CD4-positive, alpha-beta T cell treated with Interleukin-4 for 1 hour (primary cell): ENCODE data around the gene CECR2.

ENCODE experiments used
- DNase-seq, 2 donors: peaks; one replicate each; pipeline ENCODE4 v3.0.0-alpha.2; 2020 to 2022

CECR2 gene

DNA sequence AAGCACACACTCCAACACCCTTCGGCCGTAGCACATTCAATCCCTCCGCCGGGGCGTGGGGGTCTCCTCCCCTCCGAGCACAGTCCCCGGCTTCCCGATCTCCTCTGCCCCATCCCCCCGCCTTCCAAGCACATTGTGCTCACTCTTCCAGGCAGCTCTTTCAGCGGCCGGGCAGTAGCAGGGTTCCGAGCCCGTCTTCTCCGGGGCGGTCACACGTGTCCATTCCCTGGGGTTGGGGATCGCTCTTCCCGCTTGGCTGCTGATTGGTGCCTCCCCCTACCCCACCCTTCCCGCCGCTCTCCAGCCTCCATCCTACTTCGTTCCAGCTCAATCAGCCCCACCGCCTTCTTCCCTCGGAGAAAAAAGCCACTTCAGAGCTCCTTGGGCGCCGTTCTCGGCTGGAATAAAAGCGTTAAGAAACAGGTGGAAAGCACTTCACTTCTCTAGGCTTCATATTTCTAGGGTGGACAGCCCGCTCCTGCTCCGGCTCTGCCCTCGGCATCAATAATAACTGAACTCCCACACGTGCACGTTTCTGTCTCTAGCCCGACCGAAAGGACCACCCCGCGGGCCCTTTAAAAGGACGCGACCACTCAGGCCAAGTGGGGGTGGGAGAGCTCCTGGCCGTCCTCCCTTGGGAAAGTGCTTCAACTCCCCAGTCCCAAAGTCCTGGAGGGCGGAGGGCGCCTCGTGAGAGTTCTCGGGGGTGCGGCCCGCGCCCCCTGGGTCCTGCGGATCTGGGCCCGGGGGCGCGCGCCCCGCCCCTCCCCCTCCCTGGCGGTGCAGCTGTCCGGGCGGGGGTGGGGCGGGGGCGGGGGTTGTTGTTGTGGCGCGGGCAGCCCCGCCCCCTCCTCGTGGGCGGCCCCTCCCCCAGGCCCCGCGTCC lies 464 bp upstream of the CECR2 start:
- DNase-seq: no peak

DNA sequence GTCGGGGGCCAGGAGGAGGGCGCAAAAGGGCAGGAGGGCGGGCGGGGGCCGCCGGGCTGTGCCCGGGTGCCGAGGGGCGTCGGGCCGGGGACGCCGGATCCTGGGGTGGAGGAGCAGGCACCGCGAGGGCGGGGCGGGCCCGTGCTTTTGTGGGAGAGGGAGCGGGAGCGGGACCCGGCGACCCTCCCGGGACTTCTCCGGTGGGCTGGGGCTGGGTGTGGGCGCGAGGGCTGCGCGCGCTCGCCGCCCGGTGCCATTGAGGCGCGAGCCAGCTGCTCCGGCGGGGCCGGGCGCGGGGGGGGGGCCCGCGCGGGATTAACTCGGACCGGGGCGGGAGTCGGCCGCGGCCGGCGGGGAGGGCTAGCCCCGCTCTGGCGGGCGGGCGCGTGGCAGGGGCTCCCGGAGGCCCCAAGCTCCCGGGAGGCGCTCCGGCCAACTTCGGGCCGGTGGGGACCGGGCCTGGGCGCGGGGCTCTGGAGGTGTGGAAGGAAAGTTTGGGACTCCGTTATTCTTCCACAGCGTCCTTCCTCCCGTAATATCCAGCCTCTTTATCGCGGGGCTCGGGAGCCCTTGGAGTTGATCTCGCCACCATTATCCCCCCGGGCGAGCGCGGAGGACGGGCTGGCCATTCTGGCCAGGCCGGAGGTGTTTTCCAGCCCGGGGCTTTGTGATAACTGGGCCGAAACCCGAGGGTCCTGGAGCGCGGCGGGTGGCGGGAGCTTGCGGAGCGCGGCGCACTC lies 936 bp downstream of the CECR2 start:
- DNase-seq: no peak

DNA sequence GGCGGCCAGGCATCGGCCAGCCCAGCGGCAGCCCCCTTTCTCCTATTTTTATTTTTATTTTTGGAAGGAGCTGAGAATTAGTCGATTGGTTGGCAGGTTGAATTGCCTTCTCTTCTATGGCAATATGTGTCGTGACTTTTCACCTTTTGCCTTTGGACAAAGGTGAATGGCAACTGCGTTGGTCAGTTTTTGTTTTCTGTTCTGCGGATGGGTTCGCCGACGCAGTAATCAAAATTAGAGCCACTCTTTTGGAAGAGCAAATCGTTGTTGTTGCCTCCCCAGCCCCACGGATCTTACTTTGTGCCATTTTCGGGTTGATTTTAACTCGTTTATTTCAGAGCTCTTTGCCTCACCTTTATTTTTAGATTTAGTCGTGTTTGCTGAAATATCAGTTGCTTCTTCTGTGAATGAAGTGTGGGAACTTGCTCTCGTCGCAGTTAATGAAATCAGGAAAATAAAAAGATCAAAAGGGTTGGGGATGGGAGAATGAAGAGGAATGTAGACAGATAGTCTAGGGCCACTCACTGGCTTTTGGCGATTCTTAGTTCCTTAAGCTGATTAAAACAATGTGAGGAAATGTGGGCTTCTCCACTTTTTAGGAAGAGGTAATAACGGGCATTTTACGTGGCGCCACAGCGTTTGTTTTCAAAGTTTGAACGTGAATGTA lies 1.6 kb downstream of the CECR2 start:
- no peak for DNase-seq

DNA sequence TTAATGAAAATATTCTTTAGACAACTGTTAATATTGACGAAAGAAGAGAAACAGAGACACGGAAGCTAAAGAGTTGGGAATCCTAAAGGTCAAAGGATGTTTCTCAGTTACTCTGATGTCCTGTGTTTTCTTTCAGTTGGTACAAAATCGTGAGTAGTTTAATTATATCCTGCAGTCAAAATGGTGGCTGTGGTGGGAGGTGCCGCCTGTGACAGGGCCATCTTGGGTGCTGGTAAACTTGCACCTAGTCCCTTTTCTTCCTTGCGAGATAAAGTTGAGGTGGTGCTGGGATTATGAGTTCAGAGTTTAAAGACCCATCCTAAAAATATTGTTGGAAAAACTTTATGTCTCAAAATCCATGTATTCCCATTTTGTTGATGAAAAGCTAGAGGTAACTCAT lies 2.2 kb downstream of the CECR2 start:
- DNase-seq: no peak

GRCh38 chr22:17373855-17374254 lies 4.6 kb downstream of the CECR2 start:
- DNase-seq: no peak

DNA sequence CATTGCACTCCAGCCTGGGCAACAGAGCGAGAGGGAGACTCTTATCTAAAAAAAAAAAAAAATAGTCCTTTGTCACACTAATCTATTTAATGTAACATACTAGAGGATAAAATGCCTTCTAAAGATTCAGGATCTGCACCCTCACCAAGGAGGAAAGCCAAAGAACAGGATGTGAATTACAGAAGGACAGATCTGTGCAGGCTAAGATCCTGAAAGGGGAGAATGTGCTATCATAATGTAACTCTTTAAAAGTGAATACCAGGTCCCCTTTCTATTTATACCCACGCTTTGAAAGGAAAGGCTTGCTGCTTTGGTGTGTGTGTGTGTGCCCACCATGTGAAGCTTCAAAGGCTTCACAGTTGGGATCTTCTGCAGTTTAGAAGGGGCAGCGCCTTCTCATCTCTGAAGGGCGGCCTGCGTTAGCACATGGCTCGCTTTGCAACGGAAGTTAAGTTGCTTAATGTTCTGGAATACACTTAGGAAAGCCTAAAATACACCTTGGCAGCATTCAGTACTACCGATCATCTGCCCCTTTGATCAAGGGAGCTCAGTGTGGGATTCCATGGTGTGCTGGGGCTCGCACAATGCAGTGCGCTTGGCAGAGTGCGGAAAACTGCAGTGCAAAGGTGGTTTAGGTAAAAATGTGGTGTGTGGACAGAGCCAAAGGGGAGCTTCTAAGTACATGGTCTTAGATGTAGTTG lies 6.8 kb downstream of the CECR2 start:
- no peak for DNase-seq

DNA sequence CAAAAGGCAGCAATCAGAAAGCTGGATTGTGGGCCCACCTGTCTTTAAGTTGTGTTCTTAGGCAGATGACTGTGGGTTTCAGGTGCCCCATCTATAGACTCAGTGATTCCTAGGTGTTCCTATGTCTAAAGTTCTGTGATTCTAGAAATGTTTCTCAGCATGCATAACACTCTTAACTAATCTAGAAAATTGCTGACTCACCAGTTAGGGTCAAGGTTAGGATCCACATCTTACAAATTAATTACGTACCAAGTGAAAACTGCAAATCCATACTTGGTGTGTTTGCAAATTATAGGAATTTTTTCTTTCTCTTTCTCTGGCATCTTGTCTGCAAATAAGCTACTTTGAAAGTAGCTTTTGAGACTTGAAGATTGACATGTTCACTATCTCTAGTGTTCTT lies 7.7 kb downstream of the CECR2 start:
- DNase-seq: no peak

DNA sequence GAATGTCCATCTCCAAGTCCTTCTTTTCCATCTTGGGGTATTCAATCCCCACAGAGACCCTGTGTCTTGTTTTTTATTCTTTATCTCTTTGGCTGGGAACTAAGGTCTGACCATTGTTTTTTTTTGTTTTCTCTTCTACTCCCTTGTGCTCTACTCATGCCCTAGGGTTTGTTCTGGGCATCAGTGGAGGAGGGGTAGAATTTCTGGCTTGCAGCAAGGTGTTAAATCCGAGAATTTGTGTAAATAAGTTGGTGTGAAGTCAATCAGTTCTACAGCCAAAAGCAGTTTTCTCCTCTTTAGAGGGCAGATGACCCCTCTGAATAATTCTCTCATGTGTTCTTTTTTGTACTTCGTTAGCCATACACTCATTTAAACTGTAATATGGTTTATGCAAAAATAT lies 10.7 kb downstream of the CECR2 start:
- no peak for DNase-seq

DNA sequence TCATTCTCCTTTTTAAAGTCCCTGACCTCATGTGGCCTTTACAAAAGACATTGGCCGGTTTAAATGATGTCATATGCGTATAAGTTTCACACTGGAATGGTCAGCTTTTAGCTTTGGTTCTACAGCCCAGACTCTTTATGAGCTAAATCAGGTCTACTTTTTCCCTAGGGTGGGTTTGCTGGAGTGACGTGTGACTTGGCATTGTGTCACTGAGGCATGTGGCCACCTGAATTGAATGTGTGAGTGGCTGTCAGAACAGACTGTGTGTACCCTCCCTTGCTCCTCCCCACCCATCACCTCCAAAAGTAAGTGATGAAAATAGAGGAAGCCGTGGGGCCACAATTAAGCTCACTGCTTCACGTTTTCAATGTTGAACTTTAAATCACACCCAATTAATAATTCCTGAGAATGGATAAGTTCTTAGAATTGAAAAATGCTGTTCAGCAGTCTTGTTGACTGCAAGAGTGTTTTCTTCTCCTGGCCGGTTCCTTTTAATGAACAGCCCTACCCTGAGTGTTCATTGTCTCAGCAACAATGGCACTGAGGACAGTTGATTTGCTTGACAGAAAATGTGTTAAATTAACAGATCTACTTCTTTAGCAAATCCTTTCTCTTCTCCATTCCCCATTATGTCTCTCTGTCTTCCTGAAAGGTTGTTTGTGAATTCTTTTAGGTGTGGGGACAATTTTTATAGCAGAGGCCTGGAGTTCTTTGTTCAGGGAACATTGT lies 11.3 kb downstream of the CECR2 start:
- no peak for DNase-seq

DNA sequence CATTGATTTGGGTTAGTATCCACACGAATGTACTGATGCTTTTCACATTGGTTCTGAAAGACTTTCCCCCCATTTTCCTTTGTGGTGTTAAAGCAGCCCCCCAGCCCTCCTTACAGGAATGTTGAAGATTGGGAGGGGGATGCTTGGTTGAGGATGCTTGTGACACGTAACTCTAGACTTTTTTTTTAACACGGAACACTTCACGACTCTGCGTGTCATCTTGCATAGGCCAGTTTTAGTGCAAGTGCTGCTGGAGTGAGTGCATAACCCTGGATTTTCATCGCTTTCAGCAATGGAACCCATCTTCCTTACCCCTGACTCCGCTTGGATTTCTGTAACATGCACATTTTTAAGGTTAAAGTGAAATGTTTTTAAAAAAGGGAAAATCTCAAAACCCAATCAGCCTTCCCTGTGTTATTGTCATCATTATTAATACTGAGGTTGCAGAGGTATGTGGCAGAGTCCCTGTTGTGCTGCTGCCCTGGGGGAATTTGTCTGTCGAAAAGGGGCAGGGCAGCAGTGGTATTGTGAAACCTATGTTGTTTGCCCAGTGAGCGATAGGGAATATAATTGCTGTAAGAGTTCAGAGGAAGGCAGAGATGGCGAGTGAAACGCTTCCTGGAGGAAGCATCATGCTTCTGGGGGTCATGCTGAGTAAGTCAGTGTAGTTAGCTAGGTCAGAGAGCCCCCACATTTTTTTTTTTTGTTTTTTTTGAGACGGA lies 12.1 kb downstream of the CECR2 start:
- no peak for DNase-seq

DNA sequence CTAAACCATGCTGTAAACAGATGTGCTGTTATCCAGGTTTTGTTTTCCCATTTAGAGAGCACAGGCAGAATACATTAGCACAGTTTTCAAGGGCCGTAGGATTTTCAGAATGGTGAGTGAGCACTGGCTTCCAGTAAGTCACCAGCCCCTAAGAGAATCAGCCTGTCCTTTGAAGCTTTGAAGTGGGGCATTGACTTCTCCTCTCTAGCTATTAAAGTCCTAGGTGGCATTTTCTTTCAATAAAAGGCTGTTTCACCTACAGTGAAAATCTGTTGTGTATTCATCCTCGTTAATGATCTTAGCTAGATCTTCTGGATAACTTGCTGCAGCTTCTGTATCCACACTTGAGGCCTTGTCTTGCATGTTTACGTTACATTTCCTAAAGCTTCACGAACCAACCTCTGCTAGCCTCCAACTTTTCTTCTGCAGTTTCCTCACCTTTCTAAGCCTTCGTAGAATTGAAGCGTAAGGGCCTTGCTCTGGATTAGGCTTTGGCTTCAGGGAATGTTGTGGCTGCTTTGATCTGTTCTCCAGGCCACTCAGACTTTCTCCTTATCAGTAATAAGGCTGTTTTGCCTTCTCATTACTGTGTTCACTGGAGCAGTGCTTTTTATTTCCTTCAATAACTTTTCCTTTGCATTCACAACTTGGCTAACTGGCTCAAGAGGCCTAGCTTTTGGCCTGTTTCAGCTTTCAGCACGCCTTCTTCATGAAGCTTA lies 15.5 kb downstream of the CECR2 start:
- no peak for DNase-seq

DNA sequence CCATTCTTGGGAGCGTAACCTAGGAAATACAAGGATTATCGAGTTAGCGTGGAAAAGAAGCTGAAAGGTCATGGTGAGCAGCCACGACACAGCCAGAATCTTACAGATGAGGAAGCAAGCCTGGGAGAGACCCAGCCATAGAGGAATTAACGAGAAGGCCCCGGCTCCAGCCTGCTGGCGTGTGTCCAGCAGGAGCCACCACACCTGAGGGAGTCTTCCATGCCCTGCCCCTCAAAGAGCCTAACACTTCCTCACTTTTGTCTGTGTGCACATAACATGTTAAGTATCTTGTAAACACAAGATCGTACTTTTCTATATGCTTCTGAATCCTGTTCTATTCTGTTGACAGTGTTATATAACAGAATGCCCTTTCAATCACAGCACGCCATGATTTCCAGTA lies 18.1 kb downstream of the CECR2 start:
- no peak for DNase-seq

DNA sequence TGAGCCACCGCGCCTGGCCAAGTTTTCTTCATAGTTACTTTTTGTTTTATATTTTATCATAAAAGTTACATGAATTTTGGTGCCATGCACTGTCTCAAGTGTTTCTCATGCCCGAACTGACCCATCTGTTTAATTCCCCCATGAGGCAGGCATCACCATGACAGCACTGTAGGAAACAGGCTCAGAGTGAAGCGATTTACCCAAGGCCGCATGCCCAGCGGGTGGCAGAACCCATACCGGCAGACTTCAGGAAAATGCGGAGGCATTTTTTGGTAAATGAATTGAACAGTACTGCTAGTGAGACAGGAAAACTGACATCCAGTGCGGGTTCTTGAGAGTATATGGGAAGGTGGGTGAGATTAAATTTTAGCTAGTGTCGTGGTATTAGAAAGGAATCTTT lies 19.0 kb downstream of the CECR2 start:
- no peak for DNase-seq

DNA sequence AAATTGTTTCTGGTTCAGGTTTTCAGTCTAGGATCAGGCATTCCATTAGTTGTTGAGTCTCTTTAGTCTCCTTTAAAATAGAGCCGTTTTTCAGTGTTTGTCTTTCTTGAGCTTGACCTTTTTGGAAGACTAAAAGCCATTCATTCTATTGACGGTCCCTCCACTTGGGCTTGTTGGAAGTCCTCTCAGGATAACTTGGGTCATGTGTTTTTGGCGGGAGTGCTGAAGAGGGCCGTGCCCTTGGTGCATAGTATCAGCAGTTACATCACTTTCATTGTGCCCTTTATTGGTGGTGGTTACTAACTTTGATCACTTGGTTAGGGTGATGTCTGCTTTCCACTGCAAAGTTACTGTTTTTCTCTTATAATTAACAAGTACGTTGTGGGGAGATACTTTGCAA lies 20.8 kb downstream of the CECR2 start:
- DNase-seq: no peak

- no peak for DNase-seq
These were observed 27.3 kb downstream of the CECR2 start for GRCh38 chr22:17396516-17396915.

DNA sequence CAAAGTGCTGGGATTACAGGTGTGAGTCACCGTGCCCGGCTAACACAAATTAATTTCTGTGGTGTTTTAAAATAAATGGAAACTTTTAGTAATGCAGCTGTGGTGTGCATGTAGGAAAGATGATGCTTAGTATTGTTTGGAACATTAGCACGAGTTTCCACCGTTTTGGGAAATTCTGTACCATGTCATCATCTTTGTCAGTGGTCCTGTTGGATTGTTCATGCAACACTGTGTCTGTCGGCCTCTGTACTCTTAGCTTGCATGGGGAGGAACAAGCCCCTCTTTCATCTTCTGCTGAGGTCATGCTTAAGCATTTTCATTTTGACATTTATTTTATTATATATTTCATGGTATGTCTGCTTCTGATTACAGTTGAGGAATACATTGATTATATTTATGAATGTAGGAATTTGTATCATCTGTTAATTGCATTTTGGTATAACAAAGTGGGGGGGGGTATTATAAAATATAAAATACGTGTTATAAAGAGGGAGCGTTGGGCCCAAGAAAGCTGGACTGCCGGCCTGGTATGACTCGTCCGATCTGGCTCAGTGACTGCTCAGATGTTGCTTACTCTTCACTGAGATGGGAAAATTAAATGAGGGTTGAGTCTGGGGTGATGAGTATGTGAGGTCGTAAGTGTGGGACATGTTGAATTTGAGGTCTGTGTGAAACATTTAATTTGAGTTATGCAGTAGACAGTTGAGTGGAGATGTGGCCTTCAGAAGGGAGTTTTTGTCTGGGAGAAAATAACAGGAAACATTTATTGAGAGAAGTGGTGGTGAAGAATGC lies 28.7 kb downstream of the CECR2 start:
- DNase-seq: no peak

- DNase-seq: no peak
These were observed 31.0 kb downstream of the CECR2 start for GRCh38 chr22:17400305-17400704.

DNA sequence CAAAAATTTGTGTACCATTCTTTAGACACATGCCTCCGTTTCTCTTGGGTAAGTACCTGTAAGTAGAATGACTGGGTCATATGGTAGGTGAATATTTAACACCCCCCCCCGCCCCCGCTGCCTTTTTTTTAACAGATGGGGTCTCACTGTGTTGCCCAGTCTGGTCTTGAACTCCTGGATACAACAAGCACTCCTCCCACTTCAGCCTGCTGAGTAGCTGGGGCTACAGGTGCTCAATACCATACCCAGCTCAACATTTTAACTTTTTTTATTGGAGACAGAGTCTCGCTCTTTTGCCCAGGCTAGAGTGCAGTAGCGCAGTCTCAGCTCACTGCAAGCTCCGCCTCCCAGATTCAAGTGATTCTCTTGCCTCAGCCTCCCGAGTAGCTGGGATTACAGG lies 32.5 kb downstream of the CECR2 start:
- no peak for DNase-seq

DNA sequence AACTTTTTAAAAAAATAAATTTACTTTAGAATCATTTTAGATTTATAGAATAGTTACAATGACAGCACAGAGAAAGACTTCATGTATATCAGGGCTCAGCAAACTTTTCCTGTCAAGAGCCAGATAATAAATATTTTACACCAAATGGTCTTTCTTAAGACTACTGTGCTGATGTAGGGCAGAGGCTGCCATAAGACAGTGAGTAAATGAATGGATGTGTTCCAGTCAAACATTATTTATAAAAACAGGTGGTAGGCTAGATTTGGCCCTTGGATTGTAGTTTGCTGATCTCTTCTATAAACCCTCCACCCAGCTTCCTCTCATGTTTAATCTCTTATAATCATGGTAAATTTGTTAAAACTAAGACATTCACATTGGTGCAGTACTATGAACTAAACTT lies 33.0 kb downstream of the CECR2 start:
- no peak for DNase-seq

GRCh38 chr22:17403906-17404305 lies 34.6 kb downstream of the CECR2 start:
- no peak for DNase-seq
